ENCODE results near the gene KRT16.

Gene KRT16

DNA sequence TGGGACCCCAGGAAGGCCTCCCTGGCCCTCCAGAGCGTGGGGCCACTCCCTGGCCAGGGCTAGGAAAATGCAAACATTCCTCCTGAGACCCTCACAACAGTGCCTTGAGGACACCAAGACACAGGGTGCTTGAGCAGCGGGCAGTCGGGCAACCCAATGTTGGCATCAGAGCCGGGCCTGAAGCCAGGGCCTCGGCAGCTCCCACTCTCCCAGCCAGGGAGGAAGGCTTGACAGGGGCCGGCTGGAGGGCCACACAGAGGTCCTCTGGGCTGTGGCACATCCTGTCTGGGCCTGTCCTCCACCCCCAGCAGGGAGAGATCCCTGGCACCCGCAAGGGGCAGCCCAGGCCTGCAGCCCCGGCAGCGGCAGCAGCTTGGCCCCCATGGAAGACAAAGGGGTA lies 24.1 kb upstream of the KRT16 start:
- TF ChIP-seq, protein P1, sequence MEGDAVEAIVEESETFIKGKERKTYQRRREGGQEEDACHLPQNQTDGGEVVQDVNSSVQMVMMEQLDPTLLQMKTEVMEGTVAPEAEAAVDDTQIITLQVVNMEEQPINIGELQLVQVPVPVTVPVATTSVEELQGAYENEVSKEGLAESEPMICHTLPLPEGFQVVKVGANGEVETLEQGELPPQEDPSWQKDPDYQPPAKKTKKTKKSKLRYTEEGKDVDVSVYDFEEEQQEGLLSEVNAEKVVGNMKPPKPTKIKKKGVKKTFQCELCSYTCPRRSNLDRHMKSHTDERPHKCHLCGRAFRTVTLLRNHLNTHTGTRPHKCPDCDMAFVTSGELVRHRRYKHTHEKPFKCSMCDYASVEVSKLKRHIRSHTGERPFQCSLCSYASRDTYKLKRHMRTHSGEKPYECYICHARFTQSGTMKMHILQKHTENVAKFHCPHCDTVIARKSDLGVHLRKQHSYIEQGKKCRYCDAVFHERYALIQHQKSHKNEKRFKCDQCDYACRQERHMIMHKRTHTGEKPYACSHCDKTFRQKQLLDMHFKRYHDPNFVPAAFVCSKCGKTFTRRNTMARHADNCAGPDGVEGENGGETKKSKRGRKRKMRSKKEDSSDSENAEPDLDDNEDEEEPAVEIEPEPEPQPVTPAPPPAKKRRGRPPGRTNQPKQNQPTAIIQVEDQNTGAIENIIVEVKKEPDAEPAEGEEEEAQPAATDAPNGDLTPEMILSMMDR (IDR thresholded peaks at IDR 0.05; ENCODE audit: low read depth, low read length, poor library complexity, severe bottlenecking): no peak
- no peak for TF ChIP-seq EZH2phosphoT487 (IDR thresholded peaks at IDR 0.05; ENCODE audit: borderline replicate concordance, low read length)
- H3K4me3 ChIP-seq (ENCODE audit: low read length): no peak overlapping the region
- no peaks in the 10 kb centered on the region for H3K9me2 ChIP-seq (replicated peaks; ENCODE audit: control insufficient read depth, low read length)

DNA sequence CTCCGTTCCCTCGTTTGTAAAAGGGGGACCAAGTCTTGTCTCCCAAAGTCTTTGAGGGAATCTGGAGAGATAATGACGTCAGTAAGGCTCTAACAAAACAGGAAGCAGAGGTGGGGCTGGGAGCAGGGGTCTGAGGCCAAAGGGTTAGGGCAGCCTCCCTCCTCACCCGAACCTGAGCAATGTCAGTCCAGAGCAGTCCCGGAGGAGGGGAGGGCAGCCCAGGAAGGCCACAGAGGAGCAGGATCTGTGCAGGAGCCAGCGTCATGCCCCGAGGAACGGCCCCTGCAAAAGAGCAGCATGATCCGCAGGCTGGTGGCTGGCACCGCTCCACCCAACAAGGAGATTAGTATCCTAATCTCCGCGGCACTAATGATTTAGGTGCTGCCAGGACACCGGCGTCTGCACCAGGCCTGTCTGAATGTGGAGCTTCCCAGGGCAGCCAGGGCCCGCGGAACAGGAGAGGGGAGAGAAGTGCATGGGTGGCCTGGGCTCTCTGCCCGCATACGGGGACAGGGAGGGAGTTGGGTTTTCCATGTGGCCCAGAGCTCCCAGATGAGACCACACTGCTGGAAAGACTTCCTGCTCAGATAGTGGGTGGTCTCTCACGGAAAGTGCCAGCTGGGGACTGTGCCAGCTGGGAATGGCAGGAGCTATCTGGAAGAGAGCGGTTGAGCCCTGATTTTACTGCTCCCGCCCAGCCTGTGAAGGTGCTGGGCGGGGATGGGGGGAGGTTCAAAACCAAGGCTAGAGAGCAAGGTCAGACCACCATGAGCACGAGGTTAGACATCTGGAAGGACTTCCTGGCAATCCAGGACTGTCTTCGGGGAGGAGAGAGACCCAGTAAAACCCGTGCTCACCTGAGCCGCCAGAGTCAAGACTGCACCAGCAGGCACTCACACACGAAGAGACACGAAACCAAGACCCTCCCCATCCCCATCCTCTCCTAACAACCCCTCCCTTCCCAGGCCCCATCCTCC lies 22.8 kb upstream of the KRT16 start:
- Histone ChIP-seq H3K27me3 (ENCODE audit: control insufficient read depth, low read length) (no peaks in the 10 kb centered on the region), H3K4me1 (ENCODE audit: control insufficient read depth, low read length) (no peaks in the 10 kb centered on the region), H4K20me1 (ENCODE audit: control insufficient read depth, insufficient read depth, low read depth, low read length) (no peaks in the 10 kb centered on the region), H3F3A (ENCODE audit: control insufficient read depth, insufficient read depth) (no peaks in the 10 kb centered on the region), H3K36me3 (ENCODE audit: control insufficient read depth, low read length) (no peaks in the 10 kb centered on the region), H3K27ac (ENCODE audit: low read depth, low read length) (no peak overlapping the region), H3K9me2 (replicated peaks; ENCODE audit: control insufficient read depth, low read length) (no peaks in the 10 kb centered on the region), H3K4me3 (ENCODE audit: low read length) (no peak overlapping the region), H3K79me2 (ENCODE audit: control insufficient read depth, low read length) (no peaks in the 10 kb centered on the region), H3K4me2 (ENCODE audit: low read length) (no peak overlapping the region), H3K9me3 (ENCODE audit: control insufficient read depth, insufficient read depth, low read length) (no peaks in the 10 kb centered on the region; the same call in 1 of the 2 replicates)
- TF ChIP-seq, protein P1 (IDR thresholded peaks at IDR 0.05; ENCODE audit: low read depth, low read length, poor library complexity, severe bottlenecking): no peak
- TF ChIP-seq EZH2phosphoT487 (IDR thresholded peaks at IDR 0.05; ENCODE audit: borderline replicate concordance, low read length): no peak

More for the DNA sequence above, 24.1 kb upstream of the KRT16 start:
- no peaks in the 10 kb centered on the region for H4K20me1 ChIP-seq (ENCODE audit: control insufficient read depth, insufficient read depth, low read depth, low read length)
- H3K36me3 ChIP-seq (ENCODE audit: control insufficient read depth, low read length): no peaks in the 10 kb centered on the region
- H3F3A ChIP-seq (ENCODE audit: control insufficient read depth, insufficient read depth): no peaks in the 10 kb centered on the region
- H3K27ac ChIP-seq (ENCODE audit: low read depth, low read length): no peak overlapping the region
- H3K4me1 ChIP-seq (ENCODE audit: control insufficient read depth, low read length): no peaks in the 10 kb centered on the region
- no peaks in the 10 kb centered on the region for H3K79me2 ChIP-seq (ENCODE audit: control insufficient read depth, low read length)
- no peak overlapping the region for H3K4me2 ChIP-seq (ENCODE audit: low read length)
- H3K9me3 ChIP-seq (ENCODE audit: control insufficient read depth, insufficient read depth, low read length): no peaks in the 10 kb centered on the region; the same call in 1 of the 2 replicates
- no peaks in the 10 kb centered on the region for H3K27me3 ChIP-seq (ENCODE audit: control insufficient read depth, low read length)

DNA sequence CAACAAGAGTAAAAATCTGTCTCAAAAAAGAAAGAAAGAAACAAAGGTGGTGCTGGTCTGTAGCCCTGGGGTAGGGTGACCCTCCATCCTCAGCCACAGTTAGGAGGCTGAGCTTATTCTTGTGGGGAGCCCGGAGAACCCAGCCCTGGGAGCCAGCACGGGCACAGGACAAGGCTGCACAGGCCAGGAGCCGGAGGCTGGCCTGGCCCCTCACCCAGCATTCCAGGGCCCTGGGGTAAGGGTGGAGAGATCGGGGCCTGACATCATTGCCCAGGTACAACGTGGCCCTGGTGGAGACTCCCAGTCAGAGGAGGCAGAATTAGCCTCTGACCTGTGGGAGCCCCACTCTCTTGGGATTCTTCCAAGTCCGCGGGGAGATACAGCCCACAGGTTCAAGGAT lies 22.1 kb upstream of the KRT16 start:
- no peaks in the 10 kb centered on the region for H3K27me3 ChIP-seq (ENCODE audit: control insufficient read depth, low read length)
- H3K4me3 ChIP-seq (ENCODE audit: low read length): no peak overlapping the region
- H3K9me2 ChIP-seq (replicated peaks; ENCODE audit: control insufficient read depth, low read length): no peaks in the 10 kb centered on the region
- no peaks in the 10 kb centered on the region for H3K79me2 ChIP-seq (ENCODE audit: control insufficient read depth, low read length)
- no peaks in the 10 kb centered on the region; the same call in 1 of the 2 replicates for H3K9me3 ChIP-seq (ENCODE audit: control insufficient read depth, insufficient read depth, low read length)
- no peaks in the 10 kb centered on the region for H3K36me3 ChIP-seq (ENCODE audit: control insufficient read depth, low read length)
- no peak overlapping the region for H3K4me2 ChIP-seq (ENCODE audit: low read length)
- no peak for TF ChIP-seq EZH2phosphoT487 (IDR thresholded peaks at IDR 0.05; ENCODE audit: borderline replicate concordance, low read length)
- TF ChIP-seq, protein P1 (IDR thresholded peaks at IDR 0.05; ENCODE audit: low read depth, low read length, poor library complexity, severe bottlenecking): no peak
- no peak overlapping the region for H3K27ac ChIP-seq (ENCODE audit: low read depth, low read length)
- no peaks in the 10 kb centered on the region for H4K20me1 ChIP-seq (ENCODE audit: control insufficient read depth, insufficient read depth, low read depth, low read length)
- H3F3A ChIP-seq (ENCODE audit: control insufficient read depth, insufficient read depth): no peaks in the 10 kb centered on the region
- no peaks in the 10 kb centered on the region for H3K4me1 ChIP-seq (ENCODE audit: control insufficient read depth, low read length)

Measured in DOHH2 (cell line).